Epithelial cell of prostate (primary cell): ENCODE measurements around the gene GOLGA8Q.
"Not testable (repeated sequence)": the region's sequence is repeated elsewhere in the genome, so short reads cannot be mapped to it uniquely, and the experiment has no call there.

Experiments
- DNase-seq: peaks from one replicate; pipeline ENCODE4 v3.0.0-alpha.2; 2011; ENCODE audit warnings: low read depth, low spot score
- H3K27ac ChIP-seq: fragments of 450-650 bp; 2 replicates; pipeline ENCODE4 v1.5.1; 2017; ENCODE audit warnings: mild to moderate bottlenecking

The GOLGA8Q gene, protein sequence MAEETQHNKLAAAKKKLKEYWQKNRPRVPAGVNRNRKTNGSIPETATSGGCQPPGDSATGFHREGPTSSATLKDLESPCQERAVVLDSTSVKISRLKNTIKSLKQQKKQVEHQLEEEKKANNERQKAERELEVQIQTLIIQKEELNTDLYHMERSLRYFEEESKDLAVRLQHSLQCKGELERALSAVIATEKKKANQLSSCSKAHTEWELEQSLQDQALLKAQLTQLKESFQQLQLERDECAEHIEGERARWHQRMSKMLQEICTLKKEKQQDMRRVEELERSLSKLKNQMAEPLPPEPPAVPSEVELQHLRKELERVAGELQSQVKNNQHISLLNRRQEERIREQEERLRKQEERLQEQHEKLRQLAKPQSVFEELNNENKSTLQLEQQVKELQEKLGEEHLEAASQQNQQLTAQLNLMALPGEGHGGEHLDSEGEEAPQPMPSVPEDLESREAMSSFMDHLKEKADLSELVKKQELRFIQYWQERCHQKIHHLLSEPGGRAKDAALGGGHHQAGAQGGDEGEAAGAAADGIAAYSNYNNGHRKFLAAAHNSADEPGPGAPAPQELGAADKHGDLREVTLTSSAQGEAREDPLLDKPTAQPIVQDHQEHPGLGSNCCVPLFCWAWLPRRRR

DNA sequence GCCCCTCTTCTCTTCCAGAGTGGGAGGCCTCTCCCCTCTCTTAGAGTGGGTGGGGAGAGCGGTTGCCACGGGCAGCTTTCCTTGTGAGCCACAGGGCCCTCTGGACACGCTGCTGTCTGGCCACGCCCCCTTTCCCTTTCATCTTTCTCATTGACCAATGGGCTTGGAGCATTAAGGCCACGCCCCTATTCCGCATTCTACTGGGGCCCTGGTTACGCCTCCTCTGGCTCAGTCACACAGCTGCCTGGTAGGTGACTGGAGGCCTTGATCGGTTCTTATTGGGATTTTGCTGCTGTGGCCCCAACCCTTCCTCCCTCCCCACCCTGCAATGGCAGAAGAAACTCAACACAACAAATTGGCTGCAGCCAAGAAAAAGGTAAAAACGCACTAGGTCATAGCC lies at the start of gene GOLGA8Q:
TSS of gene GOLGA8Q (plus strand) at position 301 of the 400 bp plus-strand sequence. CDS start at position 329, 28 bp downstream.
- DNase-seq, H3K27ac ChIP-seq: not testable (repeated sequence)

DNA sequence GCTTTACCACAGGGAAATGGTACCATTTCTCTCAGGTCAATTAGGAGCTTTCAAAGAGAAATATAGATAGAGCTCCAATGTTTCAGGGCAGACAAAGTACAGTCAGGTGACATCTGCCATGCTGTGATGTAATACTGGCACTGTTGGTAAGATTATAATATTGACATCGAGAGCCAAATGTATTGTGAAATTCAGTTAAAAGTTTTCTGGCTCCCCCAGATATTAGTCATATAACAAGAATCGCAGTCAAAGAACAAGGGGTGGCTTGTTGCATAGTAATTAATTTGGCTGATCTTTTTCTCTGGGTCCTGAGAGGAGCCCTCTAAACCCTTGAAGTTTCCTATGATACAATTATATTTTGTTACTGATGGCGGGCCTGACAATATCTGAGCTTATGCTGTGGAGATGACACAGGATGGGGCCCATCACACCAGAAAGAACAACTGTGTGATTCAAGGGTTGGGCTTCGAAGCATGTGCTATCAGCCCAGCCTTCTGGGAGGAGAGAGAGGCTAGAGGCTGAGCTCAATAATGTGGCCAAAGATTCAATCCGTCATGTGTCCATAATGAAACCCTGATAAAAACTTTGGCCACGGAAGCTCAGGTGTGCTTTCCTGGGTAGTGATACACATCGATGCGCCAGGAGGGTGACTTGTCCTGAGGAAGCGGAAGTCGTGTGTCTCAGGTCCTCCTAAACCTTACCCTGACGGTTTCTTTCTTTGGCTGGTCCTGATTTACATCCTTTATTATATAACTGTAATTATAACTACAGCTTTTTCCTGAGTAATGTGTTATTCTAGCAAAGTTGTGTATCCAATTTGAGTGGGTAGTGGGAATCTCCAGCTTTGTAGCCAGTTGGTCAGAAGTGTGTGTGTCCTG lies 48.7 kb upstream of the GOLGA8Q start:
- H3K27ac ChIP-seq, DNase-seq: not testable (repeated sequence)

- H3K27ac ChIP-seq, DNase-seq: not testable (repeated sequence)
Measured at GRCh38 chr15:30504162-30504843, 47.5 kb upstream of the GOLGA8Q start.

GRCh38 chr15:30514545-30514944 lies 37.3 kb upstream of the GOLGA8Q start:
- DNase-seq, H3K27ac ChIP-seq: not testable (repeated sequence)

DNA sequence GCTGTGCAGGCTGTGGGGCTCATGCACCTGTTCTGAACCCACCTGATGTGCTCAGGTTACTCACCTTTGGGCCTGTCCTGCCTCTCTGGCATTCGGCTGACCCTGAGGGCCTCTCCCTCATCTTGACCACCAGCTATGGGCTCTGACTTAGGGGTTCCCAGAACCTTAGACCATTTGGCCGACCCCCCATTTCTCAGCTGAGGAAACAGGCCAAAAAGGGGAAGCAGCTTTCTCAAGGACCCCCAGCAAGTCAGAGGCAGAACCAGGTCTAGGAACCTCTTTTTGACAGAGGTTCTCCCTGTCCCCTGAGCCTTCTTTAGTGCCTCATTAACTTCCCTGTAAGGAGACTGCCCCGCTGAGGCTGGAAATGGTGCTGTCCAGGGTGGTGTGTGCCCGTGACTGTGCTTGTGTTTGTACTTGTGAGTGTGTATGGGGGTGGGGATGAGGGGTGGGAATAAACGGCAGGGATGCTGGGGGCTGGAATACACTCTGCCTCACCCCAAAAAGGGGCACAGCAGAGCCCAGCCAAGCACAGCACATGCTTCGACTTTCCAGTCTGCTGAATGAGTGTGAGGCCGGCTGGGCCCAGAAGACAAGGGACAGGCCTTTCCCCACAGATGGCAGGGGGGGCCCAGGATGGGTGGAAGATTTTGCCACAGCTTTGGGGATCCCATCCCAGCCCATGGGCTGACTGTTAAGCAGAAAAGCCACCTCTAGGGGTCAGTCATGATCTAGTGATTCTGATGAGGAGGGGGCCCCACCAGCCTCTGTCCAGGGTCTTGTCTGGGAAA lies 28.2 kb upstream of the GOLGA8Q start:
- not testable (repeated sequence) for H3K27ac ChIP-seq, DNase-seq

GRCh38 chr15:30525912-30526311 lies 25.9 kb upstream of the GOLGA8Q start:
- H3K27ac ChIP-seq, DNase-seq: not testable (repeated sequence)

GRCh38 chr15:30529049-30529448 lies 22.8 kb upstream of the GOLGA8Q start:
- not testable (repeated sequence) for DNase-seq, H3K27ac ChIP-seq

DNA sequence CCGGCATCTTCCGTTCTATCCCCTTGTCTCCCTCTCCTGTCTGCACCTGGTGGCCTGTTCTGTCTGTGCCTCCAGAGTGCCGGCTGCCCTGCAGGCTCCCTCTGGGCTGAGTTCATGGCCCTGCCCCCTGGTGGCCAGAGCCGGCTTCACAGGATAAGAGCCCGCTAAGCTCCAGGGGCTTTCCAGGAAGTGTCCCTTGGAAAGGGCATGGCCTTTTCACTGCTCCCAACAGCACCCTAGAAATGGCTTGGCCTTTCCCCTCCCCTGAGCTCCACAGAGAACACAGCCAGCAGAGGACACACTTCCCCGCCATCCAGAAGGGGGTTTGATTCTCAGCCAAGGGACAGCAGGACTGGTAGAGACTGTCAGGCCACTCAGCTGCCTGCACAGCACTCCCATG lies 15.1 kb downstream of the GOLGA8Q start:
- not testable (repeated sequence) for DNase-seq, H3K27ac ChIP-seq

GRCh38 chr15:30573012-30573491 lies 21.2 kb downstream of the GOLGA8Q start:
- not testable (repeated sequence) for DNase-seq, H3K27ac ChIP-seq

GRCh38 chr15:30579394-30579970 lies 27.6 kb downstream of the GOLGA8Q start:
- not testable (repeated sequence) for H3K27ac ChIP-seq, DNase-seq

- DNase-seq, H3K27ac ChIP-seq: not testable (repeated sequence)
Measured at GRCh38 chr15:30580716-30581115, 28.9 kb downstream of the GOLGA8Q start.

GRCh38 chr15:30598953-30599352 lies 47.1 kb downstream of the GOLGA8Q start:
- not testable (repeated sequence) for DNase-seq, H3K27ac ChIP-seq

DNA sequence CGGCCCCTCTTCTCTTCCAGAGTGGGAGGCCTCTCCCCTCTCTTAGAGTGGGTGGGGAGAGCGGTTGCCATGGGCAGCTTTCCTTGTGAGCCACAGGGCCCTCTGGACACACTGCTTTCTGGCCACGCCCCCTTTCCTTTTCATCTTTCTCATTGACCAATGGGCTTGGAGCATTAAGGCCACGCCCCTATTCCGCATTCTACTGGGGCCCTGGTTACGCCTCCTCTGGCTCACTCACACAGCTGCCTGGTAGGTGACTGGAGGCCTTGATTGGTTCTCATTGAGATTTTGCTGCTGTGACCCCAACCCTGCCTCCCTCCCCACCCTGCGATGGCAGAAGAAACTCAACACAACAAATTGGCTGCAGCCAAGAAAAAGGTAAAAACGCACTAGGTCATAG lies 51.9 kb downstream of the GOLGA8Q start, which contains the start of gene GOLGA8H:
TSS of gene GOLGA8H (plus strand) at position 233 of the 400 bp plus-strand sequence. CDS start at position 331, 98 bp downstream.
- not testable (repeated sequence) for H3K27ac ChIP-seq, DNase-seq
